ENCODE measurements around the gene TRMT44.
"Not testable (repeated sequence)": the region's sequence is repeated elsewhere in the genome, so short reads cannot be mapped to it uniquely, and the experiment has no call there.

TRMT44 gene

GRCh38 chr4:8471211-8471875 is 30.8 kb downstream of the TRMT44 start:
- no peak for DNase-seq

- no peak for DNase-seq
Measured at GRCh38 chr4:8472158-8472688, 31.6 kb downstream of the TRMT44 start.

DNA sequence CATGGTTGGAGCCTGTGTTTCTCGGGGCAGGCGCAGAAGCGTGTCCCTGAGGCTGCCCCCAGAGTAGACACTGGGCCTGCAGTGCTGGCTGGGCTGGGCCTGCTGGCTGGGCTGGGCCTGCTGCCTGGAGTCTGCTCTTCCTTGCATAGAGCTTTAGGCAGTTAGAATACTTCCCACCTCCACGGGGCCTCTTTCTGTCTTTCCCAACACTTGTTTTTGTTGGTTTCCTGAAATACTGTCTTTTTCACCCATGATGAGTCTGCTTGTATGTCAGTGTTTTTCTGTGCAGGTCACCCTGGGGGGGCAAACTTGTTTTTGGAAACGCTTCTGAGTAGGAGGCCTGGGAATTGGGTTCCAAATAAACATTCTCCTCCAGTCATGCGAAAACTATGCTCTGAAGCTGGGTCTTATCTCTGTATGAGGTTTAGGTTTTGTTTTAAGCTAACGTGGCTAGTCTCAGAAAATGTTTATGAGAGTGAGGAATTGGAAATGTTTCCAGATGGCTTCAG is 32.2 kb downstream of the TRMT44 start:
- DNase-seq, result no peak

- DNase-seq, result no peak
Measured at GRCh38 chr4:8473198-8473919, 32.8 kb downstream of the TRMT44 start.

DNA sequence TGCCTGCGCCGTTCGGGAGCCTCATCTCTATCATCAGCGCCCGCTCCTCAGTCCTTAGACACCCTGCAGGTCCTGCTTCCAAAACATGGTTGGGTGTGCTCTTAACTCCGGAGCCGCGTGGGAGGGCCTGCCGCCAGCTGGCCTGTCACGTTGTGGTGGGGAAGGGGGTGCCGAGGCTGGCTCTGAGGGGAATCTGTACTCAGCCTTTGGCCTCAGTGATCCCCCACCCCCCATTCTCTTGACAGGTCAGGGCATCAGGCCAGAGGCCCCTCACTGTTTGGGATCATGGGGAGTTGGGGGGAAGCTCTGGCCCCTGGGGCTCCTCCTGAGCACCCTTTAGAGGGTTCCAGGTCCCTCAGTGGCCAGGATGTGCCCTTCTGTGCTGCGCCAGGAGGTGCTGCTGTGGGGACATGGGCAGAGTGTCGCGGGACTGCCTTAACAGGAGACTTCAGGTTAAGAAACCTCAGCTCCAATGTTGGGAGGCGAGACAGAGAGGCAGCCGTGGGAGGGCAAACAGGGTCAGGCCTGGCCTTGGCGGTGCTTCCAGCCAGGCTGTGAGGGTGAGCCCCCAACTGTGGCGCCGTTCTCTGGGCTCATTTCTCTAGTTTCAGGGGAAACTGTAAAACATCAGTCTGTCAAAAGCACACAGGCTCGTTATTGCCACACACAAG is 33.5 kb downstream of the TRMT44 start:
- no peak for DNase-seq

GRCh38 chr4:8474856-8475255 is 34.3 kb downstream of the TRMT44 start:
- DNase-seq, result no peak

GRCh38 chr4:8475751-8476575 is 35.4 kb downstream of the TRMT44 start:
- no peak for DNase-seq

GRCh38 chr4:8477095-8477635 is 36.6 kb downstream of the TRMT44 start:
- no peak for DNase-seq

- no peak for DNase-seq
Measured at GRCh38 chr4:8477676-8478075, 37.1 kb downstream of the TRMT44 start.

- no peak for DNase-seq
Measured at GRCh38 chr4:8478371-8478770, 37.8 kb downstream of the TRMT44 start.

GRCh38 chr4:8478801-8479744 is 38.5 kb downstream of the TRMT44 start:
- DNase-seq, result no peak

DNA sequence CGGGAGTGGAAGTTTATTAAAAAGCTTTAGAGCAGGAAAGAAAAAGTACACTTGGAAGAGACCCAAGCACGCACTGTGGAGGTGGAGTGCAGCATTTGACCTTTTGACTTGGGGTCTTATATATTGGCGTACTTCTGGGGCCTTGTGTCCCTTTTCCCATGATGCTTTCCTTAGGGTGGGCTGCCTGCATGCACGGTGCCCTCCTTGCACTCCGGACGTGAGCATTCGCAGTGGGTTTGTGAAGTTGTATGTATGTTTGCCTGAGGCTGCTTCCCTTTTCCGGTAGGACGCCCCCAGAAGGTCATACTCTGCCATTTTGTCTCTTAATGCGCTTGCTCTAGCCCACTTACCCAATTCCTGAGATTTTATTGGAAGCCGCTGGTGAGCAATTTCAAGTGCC is 39.6 kb downstream of the TRMT44 start:
- DNase-seq, result no peak

- DNase-seq, result not testable (repeated sequence)
Measured at GRCh38 chr4:8486643-8487042, 46.1 kb downstream of the TRMT44 start.

- DNase-seq, result no peak
Measured at GRCh38 chr4:8488791-8489369, 48.3 kb downstream of the TRMT44 start.

DNA sequence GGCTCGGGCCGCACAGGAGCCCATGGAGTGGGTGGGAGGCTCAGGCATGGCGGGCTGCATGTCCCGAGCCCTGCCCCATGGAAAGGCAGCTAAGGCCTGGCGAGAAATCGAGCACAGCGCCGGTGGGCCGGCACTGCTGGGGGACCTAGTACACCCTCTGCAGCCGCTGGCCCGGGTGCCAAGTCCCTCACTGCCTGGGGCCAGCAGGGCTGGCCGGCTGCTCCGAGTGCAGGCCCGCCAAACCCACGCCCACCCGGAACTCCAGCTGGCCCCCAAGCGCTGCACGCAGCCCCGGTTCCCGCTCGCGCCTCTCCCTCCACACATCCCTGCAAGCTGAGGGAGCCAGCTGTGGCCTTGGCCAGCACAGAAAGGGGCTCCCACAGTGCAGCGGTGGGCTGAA is 50.9 kb downstream of the TRMT44 start:
- not testable (repeated sequence) for DNase-seq

GRCh38 chr4:8492174-8492573 is 51.6 kb downstream of the TRMT44 start:
- DNase-seq, result no peak

GRCh38 chr4:8493484-8493883 is 52.9 kb downstream of the TRMT44 start:
- no peak for DNase-seq

- DNase-seq, result no peak
Measured at GRCh38 chr4:8494218-8494617, 53.6 kb downstream of the TRMT44 start.

DNA sequence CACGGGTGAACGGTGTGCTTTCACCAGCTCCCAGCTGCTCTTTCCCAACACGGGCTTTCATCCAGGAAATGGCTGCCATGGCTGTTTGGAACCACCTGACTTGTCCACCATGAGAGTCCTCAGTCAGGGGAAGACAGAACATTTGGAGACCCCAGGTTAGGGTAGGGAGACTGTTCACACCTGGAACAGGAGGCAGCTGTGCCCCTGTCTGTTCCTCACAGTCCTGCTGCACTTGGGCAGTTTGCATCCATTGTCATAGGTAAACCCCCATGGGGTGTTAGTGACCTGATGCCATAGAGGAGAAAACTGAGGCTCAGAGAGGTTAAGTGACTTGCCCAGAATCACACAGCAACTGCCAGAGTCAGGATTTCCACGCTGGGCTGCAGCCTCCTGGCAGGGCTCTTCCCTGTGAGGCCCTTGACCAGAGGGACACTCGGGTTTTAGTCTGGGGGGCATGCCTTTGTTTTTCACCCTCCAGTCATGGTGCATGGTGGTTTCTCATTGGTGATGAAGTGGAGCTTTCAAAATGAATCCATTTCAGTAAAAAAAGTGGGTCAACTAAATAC is 54.5 kb downstream of the TRMT44 start:
- DNase-seq, result no peak

DNA sequence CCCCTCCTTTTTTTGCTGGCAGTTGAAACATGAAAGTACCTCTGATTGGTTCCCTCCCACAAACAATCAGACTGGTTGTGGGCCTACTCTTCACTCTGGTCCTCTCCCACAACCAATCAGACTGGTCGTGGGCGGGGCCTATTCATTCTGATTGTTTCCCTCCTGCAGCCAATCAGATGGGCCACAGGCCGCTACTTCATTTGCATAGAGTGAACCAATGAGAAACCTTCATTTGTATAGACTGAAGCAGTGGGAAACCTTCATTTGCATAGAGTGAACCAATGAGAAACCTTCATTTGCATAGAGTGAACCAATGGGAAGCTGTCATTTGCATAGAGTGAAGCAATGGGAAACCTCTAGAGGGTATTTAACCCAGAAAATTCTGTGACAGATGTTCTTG is 55.2 kb downstream of the TRMT44 start:
- DNase-seq, result no peak

DNA sequence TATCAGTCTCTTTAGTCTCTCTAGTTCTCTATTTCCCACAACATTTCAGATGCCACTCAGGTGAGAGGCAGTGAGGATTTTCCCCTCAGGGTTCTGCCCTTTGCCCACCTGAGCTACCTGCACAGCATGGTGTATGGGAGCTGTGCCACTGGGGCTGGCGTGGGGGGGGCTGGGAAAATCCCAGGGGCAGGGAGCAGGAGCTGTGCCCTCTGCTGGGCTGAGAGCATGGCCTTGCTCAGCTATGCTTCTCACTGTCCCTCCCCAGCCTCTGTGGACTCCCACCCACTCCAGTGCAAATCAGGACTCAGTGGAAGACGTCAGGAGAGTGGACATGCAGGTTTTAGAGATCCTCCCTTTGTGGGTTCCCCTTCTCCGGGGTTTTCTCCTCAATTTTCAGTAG is 57.2 kb downstream of the TRMT44 start:
- DNase-seq, result no peak

Measured in CD4-positive, alpha-beta T cell treated with Interleukin-17A for 1 hour (primary cell).